Stimulated activated CD4-positive, alpha-beta T cell treated with anti-CD3 and anti-CD28 coated beads, Interleukin-4, amount 100 ng/mL, for 4 hours (primary cell): ENCODE data around the gene MEOX2.

Experiments used
- DNase-seq, 2 experiments: peaks; one replicate each; pipeline ENCODE4 v3.0.0-alpha.2; 2020

Gene MEOX2

GRCh38 chr7:15607529-15608210 is 78.8 kb downstream of the MEOX2 start:
- DNase-seq = no peak

DNA sequence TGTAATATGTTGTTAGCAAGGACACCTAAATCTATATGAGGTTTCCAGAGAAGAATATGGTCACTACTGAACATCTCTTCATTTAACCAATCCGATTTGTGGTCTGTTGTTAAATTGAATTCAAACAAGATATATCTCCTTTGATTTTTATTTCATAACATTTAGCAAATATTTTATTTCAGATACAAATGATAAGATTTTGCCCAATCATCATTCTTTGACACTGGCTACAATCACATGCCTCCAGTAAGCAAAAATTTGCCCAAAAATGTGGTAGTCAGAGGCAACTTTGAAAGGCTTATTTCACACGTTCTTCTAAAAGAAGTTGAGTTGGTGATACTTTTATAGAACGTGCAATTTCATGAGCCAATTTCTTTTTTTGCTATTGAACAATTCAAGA is 79.9 kb downstream of the MEOX2 start:
- DNase-seq = no peak

GRCh38 chr7:15604166-15604565 is 82.3 kb downstream of the MEOX2 start:
- no peak for DNase-seq

- no peak for DNase-seq
These were observed 83.4 kb downstream of the MEOX2 start for GRCh38 chr7:15603124-15603523.

DNA sequence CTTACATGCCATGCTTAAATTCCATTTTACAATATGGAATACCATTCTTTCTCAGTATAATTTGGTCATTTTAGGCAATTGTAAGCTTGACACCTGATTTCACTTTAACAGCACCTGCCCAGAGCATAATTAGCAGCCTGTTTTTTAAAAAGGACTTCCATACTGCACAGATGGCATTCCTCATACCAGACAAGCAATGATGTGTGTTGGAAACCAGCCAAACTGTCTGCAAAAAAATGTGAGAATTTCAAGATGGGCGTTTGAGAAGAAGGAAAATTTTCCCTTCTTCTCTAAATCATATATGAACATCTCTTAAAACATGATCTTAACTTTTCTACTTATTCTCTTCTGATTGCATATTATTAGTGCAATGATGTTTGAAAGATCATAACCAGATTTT is 84.2 kb downstream of the MEOX2 start:
- no peak for DNase-seq

GRCh38 chr7:15601175-15601574 is 85.3 kb downstream of the MEOX2 start:
- no peak for DNase-seq

GRCh38 chr7:15600298-15600697 is 86.2 kb downstream of the MEOX2 start:
- no peak for DNase-seq

DNA sequence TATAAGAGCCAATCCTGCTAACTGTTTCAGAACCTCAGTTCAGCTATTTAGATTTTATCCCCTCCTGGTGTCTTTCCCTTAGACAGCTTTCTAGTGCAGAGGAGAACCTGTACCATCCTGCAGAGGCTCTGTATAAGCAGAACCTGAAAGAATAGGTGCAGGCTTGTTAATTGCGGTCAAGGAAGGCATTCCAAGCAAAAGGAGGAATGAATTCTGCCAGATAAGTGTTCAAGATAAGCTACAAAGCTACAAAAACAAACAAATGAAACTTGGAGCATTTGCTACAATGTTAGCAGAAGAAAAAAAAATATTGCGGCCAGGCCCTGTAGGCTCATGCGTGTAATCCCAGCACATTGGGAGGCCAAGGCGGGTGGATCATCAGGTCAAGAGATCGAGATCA is 92.0 kb downstream of the MEOX2 start:
- no peak for DNase-seq

DNA sequence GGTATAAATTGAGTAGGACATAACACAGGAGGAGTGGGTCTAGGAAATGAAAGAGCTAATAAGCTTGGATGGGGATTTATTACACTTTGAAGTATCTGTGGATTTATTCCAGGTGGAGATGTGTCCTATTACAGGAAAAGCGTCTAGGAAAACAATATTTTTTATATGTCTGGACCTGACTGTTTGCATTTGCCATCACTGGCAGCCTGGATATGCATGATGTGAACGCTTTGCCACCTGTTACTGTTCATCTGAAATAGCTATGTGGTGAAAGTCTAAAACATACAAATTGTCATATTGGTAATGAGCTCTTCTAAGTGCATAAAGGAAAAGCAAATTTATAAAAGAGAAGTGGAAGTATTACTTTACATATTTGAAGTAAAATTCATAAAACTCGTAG is 93.1 kb downstream of the MEOX2 start:
- DNase-seq = no peak

DNA sequence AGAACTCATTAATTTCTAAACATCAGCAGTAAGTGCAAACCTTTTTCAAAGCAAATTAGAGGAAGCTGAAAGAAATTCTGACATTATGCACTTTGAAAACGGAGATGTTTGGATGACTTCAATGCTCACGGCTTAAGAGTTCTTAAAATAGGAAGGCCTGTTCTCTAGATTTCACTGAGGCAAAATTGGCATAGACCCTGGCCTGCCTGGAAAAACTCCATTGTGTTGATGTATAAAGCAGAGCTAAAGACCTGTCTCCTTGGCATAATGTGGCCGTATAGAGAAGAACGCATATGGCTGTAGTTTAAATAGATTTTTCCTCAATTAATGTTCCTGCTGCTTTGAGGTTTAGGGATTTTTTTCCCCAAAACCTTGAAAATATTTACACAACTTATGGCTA is 100.2 kb downstream of the MEOX2 start:
- no peak for DNase-seq

DNA sequence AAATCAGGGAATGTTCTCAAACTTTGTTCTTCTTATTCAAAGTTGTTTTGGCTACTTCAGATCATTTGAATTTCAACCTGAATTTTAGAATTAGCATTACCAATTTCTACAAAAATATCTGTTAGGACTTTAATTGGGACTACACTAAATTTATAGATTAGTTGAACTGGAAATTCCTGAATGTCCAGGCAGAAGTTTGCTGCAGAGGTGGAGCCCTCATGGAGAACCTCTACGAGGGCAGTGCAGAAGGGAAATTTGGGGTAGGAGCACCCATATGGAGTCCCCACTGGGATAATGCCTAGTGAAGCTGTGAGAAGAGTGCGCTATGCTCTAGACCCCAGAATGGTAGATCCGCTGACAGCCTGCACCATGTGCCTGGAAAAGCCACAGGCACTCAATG is 101.9 kb downstream of the MEOX2 start:
- no peak for DNase-seq

GRCh38 chr7:15582773-15583172 is 103.7 kb downstream of the MEOX2 start:
- DNase-seq = no peak

GRCh38 chr7:15581352-15581951 is 105.0 kb downstream of the MEOX2 start:
- no peak for DNase-seq

DNA sequence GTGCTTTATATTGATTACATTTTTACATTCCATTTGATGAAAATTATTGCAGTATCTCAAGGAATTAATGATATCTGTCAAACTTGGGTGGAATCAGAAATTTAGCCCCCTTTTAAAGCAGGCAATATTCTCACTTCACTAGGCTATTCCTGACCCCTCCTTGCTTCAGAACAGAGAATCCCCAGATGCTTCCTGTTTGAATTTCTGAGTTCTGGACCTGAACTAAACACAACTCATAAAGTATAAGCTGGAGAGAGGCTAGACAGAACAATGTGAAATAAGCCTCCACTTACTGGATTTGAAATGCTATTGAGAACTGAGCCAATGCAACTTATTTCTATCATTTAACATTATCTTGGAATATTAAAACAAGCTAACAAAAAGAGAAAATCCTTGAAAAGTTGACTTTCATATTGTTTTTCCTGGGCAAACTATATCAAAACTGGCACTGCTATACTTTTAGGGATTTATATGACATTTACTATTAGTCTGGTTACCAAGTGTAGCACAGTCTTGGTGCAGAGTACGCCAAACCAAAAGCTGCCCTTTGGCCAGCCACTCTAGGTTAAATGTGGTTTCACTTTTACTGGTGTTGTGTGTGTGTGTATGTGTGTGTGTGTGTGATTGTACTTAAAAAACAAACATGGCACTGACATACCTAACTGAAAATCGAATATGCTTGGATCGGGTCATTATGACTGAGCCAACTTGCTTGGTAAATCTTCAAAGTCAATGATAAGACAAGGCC is 105.7 kb downstream of the MEOX2 start:
- no peak for DNase-seq

DNA sequence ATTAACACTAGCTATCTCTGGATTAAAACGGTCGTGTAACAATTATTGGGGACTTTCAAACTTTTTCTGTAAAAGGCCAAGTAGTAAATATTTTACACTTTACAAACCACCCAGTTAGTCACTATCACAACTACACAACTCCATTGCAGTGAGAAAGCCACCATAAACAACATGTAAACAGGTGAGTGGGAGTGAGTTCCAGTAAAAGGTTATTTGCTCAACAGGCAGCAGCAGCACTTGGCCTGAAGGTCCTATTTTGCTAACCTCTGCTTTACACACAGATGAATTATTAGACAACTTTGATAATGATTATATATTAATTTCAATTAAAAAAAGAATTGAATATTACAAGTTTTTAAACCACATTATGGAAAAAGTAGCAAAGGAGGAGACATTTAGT is 108.9 kb downstream of the MEOX2 start:
- DNase-seq = no peak

DNA sequence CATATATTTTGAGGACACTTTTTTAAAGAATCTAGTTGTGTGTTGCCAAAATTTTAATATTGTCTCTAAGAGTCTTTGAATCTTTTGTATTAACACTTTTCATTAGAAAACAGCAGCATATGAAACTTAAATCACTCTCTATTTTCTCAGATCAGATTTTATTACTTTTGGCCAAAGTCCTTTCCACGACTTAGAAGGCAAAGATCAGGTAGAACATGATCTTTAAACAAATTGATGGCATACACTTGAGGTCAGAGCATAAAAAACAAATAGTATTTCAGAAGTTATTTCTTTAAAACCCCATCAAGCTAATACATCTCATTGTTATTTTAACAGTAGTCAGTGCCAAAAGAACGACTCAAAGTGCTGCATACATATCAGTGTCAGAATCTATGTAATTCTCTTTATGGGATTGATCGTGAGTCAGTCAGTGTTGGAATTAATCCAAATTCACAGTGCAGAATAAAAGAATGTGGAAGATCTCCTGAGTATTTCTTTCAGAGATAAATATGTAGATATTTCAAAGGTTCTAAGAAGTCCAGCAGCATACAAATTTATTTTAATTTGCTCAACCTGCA is 115.1 kb downstream of the MEOX2 start:
- DNase-seq = no peak

GRCh38 chr7:15567652-15568051 is 118.8 kb downstream of the MEOX2 start:
- no peak for DNase-seq

DNA sequence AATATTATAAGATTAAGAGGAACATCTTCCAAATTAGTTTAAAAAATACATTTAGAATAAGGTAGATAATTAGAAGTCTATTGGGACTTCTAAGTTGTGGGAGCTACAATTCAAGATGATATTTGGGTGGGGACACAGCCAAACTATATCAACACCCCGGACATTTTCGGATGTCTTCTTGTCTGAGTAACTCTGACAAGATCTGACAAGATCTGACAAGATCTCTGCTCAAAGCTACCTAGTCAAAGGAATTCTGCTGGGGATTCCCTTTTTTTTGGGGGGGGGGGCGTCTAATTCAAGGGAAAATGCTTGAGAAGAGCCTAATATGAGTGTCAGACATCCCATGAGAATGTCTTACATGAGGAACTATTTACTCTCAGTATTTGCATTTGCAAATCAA is 119.4 kb downstream of the MEOX2 start:
- DNase-seq = no peak

DNA sequence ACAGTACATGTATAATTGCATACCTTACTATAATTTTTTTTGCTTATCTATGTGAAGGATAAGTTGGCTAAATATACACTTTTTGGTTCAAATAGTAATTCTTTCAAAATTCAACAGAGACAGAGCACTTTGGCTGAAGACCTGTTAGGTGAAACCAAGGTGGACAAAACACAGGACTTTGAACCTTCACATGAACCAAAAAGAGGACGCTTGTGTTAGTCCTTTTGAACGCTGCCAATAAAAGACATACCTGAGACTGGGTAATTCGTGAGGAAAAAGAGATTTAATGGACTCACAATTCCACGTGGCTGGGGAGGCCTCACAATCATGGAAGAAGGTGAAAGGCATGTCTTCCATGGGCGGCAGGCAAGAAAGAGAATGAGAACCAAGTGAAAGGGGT is 120.0 kb downstream of the MEOX2 start:
- DNase-seq = no peak

GRCh38 chr7:15561835-15562234 is 124.6 kb downstream of the MEOX2 start, which contains the start of gene AGMO:
TSS of gene AGMO (minus strand) at chr7:15562015.
- DNase-seq = no peak
